Liver (tissue), 9 donors: ENCODE measurements around the gene C10orf88. TPM values are rescaled to one million over a fixed set of nuclear protein-coding genes. Genes with fewer than 3 reads are reported as not detected.

Source experiments
- DNase-seq: peaks from one replicate; pipeline ENCODE4 v3.0.0-alpha.2; 2017; ENCODE audit warnings: low spot score
- H3K27ac ChIP-seq, 2 donors: one replicate each; pipeline ENCODE4 v1.7.0; 2013; ENCODE audit warnings: inconsistent platforms in 2 of 2, low read length in 2 of 2, control low read depth in 1 of 2, low read depth in 1 of 2, mild to moderate bottlenecking in 1 of 2
- H3K27me3 ChIP-seq, 4 donors: one replicate each; pipeline versions ENCODE4 v1.6.1 to v1.7.0; 2013; ENCODE audit warnings: low read length in 3 of 4, inconsistent platforms in 1 of 4, mild to moderate bottlenecking in 1 of 4, moderate library complexity in 1 of 4; ENCODE audit not compliant: control insufficient read depth in 4 of 4, insufficient read depth in 4 of 4
- H3K36me3 ChIP-seq, 4 donors: one replicate each; pipeline versions ENCODE4 v1.6.1 to v1.7.0; 2013; ENCODE audit warnings: low read length in 3 of 4, mild to moderate bottlenecking in 3 of 4, low read depth in 1 of 4, moderate library complexity in 1 of 4; ENCODE audit not compliant: control insufficient read depth in 4 of 4, insufficient read depth in 3 of 4
- H3K4me1 ChIP-seq, 4 donors: one replicate each; pipeline versions ENCODE4 v1.6.1 to v1.7.0; 2013; ENCODE audit warnings: low read length in 3 of 4, mild to moderate bottlenecking in 3 of 4, moderate library complexity in 1 of 4; ENCODE audit not compliant: control insufficient read depth in 4 of 4, insufficient read depth in 4 of 4
- H3K4me3 ChIP-seq, 3 donors: one replicate each; pipeline versions ENCODE4 v1.6.1 to v1.7.0; 2013; ENCODE audit warnings: low read length in 3 of 3, control low read depth in 1 of 3, low read depth in 1 of 3, mild to moderate bottlenecking in 1 of 3
- H3K9ac ChIP-seq, 2 donors: one replicate each; pipeline ENCODE4 v1.7.0; 2013; ENCODE audit warnings: low read length in 2 of 2, mild to moderate bottlenecking in 2 of 2, moderate library complexity in 2 of 2, control low read depth in 1 of 2, low read depth in 1 of 2
- H3K9me3 ChIP-seq, 4 donors: one replicate each; pipeline versions ENCODE4 v1.6.1 to v1.7.0; 2013; ENCODE audit warnings: low read length in 3 of 4; ENCODE audit not compliant: control insufficient read depth in 4 of 4
- EGR1 ChIP-seq, 2 donors: IDR thresholded peaks; 2 replicates each; pipeline ENCODE4 v1.6.1; 2016 to 2018; ENCODE audit warnings: antibody characterized with exemption in 2 of 2, low read depth in 2 of 2
- FOXA1 ChIP-seq: IDR thresholded peaks from 2 replicates; pipeline ENCODE4 v1.6.1; 2016; ENCODE audit warnings: antibody characterized with exemption
- GABPA ChIP-seq, 2 donors: IDR thresholded peaks in 1 of 2; conservative IDR thresholded peaks in 1 of 2; 2 replicates each; pipeline ENCODE4 v1.6.1; 2016; ENCODE audit warnings: antibody characterized with exemption in 2 of 2, mild to moderate bottlenecking in 1 of 2, moderate library complexity in 1 of 2
- HNF4A ChIP-seq, 2 donors: conservative IDR thresholded peaks; 2 replicates each; pipeline ENCODE4 v1.6.1; 2016; ENCODE audit warnings: antibody characterized with exemption in 2 of 2, mild to moderate bottlenecking in 2 of 2
- HNF4G ChIP-seq: IDR thresholded peaks from 2 replicates; pipeline ENCODE4 v1.6.1; 2016; ENCODE audit warnings: antibody characterized with exemption
- RAD21 ChIP-seq, 2 donors: IDR thresholded peaks; 2 replicates each; pipeline ENCODE4 v1.6.1; 2016; ENCODE audit warnings: antibody characterized with exemption in 2 of 2, mild to moderate bottlenecking in 2 of 2
- RXRA ChIP-seq, 2 donors: IDR thresholded peaks; 2 replicates each; pipeline ENCODE4 v1.6.1; 2017 to 2018; ENCODE audit warnings: antibody characterized with exemption in 2 of 2, mild to moderate bottlenecking in 1 of 2
- SP1 ChIP-seq: IDR thresholded peaks from 2 replicates; pipeline ENCODE4 v1.6.1; 2018; ENCODE audit warnings: antibody characterized with exemption, mild to moderate bottlenecking
- TAF1 ChIP-seq: conservative IDR thresholded peaks from 2 replicates; pipeline ENCODE4 v1.6.1; 2016; ENCODE audit warnings: antibody characterized with exemption, mild to moderate bottlenecking
- YY1 ChIP-seq: IDR thresholded peaks from 2 replicates; pipeline ENCODE4 v1.6.1; 2016; ENCODE audit warnings: antibody characterized with exemption, mild to moderate bottlenecking
- WGBS: extraction: QIAGEN DNeasy Blood & Tissue Kit; methylation state at CpG from one replicate; pipeline ENCODE4 v1.1.7; 2013; 5-methylcytosine and 5-hydroxymethylcytosine counted together
- polyA plus RNA-seq, 2 donors: library from polyadenylated mRNA; stranded (reverse) in 1 of 2; unstranded in 1 of 2; fragments of 200-250 nt in 1 of 2; fragments of >200 nt in 1 of 2; fragmentation: Nextera tagmentation in 1 of 2; extraction: Ambion mirVana in 1 of 2; gene quantifications; one replicate each; pipeline versions ENCODE4 v1.2.1 to v1.2.3, GENCODE V29; 2013 to 2015
- total RNA-seq, 2 donors: library from RNA; depleted of rRNA; stranded (reverse); fragments of >200 nt; gene quantifications; one replicate each; pipeline ENCODE4 v1.2.3, GENCODE V29; 2014
- TF ChIP-seq, protein P1 (sequence below): IDR thresholded peaks from 2 replicates; pipeline ENCODE4 v1.6.1; 2016; ENCODE audit warnings: antibody characterized with exemption
- TF ChIP-seq, protein P2 (sequence below): IDR thresholded peaks from 2 replicates; pipeline ENCODE4 v1.6.1; 2016; ENCODE audit warnings: antibody characterized with exemption
- TF ChIP-seq, protein P3 (sequence below): fragments of 150-350 bp; IDR thresholded peaks from 2 replicates; pipeline ENCODE4 v1.5.1; 2017; ENCODE audit warnings: improper control_type of control experiment, low read depth, low read length; ENCODE audit not compliant: missing input control
- TF ChIP-seq, protein P4 (sequence below): IDR thresholded peaks from 2 replicates; pipeline ENCODE4 v1.6.1; 2016; ENCODE audit warnings: antibody characterized with exemption, mild to moderate bottlenecking
- donor health status: healthy.
- donor health status: healthy.
- donor health status: healthy.
- donor health status: healthy.
- donor health status: healthy.

The C10orf88 gene
- total and polyA plus RNA-seq, 4 donors, result 2.2 to 8.4 (median 3.6) TPM

DNA sequence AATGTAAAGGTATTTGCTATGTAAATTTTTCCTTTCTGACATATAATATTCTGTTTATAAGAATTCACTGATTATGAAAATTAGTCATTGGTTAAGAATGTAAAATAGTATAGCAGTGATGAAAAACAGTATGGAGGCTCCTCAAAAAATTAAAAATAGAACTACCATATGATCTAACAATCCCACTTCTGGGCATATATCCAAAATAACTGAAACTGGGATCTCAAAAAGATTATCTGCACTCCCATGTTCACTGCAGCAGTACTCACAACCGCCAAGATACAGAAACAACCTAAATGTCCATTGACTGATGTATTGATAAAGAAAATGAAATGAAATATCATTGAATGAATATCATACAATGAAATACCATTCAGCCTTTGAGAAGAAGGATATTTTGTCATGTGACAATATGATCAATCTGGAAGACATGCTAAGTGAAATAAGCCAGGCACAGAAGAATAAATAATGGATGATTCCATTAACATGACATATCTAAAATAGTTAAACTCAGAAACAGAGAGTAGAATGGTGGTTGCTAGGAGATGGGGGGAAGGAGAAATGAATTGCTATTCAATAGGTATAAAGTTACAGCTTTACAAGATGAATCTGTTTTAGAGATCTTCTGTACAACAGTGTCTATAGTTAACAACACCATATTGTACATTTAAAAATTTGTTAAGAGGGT is 14.0 kb downstream of the C10orf88 start (continued):
- TF ChIP-seq TAF1, result no peak
- no peak for TF ChIP-seq FOXA1
- TF ChIP-seq EGR1 (IDR thresholded peaks at IDR 0.05; ENCODE audit: low read depth in 2 of 2), result no peak
- TF ChIP-seq, protein P1, sequence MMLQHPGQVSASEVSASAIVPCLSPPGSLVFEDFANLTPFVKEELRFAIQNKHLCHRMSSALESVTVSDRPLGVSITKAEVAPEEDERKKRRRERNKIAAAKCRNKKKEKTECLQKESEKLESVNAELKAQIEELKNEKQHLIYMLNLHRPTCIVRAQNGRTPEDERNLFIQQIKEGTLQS, result no peak
- no peak for TF ChIP-seq SP1
- TF ChIP-seq, protein P2, sequence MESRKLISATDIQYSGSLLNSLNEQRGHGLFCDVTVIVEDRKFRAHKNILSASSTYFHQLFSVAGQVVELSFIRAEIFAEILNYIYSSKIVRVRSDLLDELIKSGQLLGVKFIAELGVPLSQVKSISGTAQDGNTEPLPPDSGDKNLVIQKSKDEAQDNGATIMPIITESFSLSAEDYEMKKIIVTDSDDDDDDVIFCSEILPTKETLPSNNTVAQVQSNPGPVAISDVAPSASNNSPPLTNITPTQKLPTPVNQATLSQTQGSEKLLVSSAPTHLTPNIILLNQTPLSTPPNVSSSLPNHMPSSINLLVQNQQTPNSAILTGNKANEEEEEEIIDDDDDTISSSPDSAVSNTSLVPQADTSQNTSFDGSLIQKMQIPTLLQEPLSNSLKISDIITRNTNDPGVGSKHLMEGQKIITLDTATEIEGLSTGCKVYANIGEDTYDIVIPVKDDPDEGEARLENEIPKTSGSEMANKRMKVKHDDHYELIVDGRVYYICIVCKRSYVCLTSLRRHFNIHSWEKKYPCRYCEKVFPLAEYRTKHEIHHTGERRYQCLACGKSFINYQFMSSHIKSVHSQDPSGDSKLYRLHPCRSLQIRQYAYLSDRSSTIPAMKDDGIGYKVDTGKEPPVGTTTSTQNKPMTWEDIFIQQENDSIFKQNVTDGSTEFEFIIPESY, result no peak
- TF ChIP-seq HNF4A (conservative IDR thresholded peaks at IDR 0.05), result no peak
- no peak for TF ChIP-seq RXRA (IDR thresholded peaks at IDR 0.05)

DNA sequence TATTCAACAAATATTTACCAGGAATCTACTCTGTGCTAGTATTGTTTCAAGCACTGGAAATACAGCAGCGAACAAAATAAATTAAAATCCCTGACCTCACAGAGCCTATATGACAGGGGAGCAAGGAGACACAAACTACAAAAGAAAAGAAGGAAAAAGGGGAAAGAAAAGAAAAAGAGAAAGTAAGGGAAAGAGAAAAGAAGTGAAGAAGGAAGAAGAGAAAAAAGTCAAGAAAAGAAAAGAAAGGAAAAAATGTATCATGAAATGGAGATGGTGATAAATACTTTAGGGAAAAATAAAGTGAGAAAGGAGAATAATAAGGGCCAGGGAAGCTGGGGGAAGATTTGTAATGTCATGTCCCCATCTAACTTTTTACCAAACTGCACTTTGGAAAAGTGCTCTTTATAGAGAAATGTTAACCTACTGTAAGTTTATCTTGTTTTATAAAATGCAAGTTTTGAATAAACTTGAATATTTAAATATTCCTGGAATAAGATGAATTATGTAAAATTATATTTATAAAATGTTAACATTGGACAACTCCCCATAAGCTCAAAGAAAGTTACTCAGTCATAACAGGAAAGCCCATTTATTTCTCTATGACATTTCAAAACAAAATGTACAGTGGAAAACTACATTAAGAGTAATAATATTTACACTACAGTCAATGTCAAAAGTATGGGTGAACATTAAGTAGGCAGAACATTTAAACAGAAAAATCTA is 14.7 kb downstream of the C10orf88 start:
- TF ChIP-seq, protein P3, sequence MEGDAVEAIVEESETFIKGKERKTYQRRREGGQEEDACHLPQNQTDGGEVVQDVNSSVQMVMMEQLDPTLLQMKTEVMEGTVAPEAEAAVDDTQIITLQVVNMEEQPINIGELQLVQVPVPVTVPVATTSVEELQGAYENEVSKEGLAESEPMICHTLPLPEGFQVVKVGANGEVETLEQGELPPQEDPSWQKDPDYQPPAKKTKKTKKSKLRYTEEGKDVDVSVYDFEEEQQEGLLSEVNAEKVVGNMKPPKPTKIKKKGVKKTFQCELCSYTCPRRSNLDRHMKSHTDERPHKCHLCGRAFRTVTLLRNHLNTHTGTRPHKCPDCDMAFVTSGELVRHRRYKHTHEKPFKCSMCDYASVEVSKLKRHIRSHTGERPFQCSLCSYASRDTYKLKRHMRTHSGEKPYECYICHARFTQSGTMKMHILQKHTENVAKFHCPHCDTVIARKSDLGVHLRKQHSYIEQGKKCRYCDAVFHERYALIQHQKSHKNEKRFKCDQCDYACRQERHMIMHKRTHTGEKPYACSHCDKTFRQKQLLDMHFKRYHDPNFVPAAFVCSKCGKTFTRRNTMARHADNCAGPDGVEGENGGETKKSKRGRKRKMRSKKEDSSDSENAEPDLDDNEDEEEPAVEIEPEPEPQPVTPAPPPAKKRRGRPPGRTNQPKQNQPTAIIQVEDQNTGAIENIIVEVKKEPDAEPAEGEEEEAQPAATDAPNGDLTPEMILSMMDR, result no peak
- no peak for TF ChIP-seq SP1
- no peak for TF ChIP-seq FOXA1
- no peak for TF ChIP-seq RXRA (IDR thresholded peaks at IDR 0.05)
- no peak for TF ChIP-seq HNF4G
- TF ChIP-seq YY1, result no peak
- TF ChIP-seq, protein P2, result no peak
- TF ChIP-seq GABPA (IDR thresholded peaks at IDR 0.05 in 1 of 2, conservative IDR thresholded peaks at IDR 0.05 in 1 of 2), result no peak
- TF ChIP-seq, protein P4, sequence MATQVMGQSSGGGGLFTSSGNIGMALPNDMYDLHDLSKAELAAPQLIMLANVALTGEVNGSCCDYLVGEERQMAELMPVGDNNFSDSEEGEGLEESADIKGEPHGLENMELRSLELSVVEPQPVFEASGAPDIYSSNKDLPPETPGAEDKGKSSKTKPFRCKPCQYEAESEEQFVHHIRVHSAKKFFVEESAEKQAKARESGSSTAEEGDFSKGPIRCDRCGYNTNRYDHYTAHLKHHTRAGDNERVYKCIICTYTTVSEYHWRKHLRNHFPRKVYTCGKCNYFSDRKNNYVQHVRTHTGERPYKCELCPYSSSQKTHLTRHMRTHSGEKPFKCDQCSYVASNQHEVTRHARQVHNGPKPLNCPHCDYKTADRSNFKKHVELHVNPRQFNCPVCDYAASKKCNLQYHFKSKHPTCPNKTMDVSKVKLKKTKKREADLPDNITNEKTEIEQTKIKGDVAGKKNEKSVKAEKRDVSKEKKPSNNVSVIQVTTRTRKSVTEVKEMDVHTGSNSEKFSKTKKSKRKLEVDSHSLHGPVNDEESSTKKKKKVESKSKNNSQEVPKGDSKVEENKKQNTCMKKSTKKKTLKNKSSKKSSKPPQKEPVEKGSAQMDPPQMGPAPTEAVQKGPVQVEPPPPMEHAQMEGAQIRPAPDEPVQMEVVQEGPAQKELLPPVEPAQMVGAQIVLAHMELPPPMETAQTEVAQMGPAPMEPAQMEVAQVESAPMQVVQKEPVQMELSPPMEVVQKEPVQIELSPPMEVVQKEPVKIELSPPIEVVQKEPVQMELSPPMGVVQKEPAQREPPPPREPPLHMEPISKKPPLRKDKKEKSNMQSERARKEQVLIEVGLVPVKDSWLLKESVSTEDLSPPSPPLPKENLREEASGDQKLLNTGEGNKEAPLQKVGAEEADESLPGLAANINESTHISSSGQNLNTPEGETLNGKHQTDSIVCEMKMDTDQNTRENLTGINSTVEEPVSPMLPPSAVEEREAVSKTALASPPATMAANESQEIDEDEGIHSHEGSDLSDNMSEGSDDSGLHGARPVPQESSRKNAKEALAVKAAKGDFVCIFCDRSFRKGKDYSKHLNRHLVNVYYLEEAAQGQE, result no peak
- TF ChIP-seq EGR1 (IDR thresholded peaks at IDR 0.05; ENCODE audit: low read depth in 2 of 2), result no peak
- TF ChIP-seq RAD21 (IDR thresholded peaks at IDR 0.05), result no peak
- H3K27ac ChIP-seq, result no peak overlapping the region
- no peak for DNase-seq
- peaks cover 0 to 17% (median 13%) of the 10 kb centered on the region in 4 donors for H3K36me3 ChIP-seq
- no peak overlapping the region for H3K9ac ChIP-seq
- no peaks in the 10 kb centered on the region for H3K4me1 ChIP-seq
- WGBS, result 95% methylated on average over 1 of the region's 1 CpG
- no peaks in the 10 kb centered on the region for H3K9me3 ChIP-seq
- no peaks in the 10 kb centered on the region for H3K27me3 ChIP-seq
- H3K4me3 ChIP-seq, result no peak overlapping the region
